Panc1 (cell line): Measurements from ENCODE around the gene PILRA. TPM values are rescaled to one million over a fixed set of nuclear protein-coding genes. Genes with fewer than 3 reads are reported as not detected.

Experiments used
- ATAC-seq: fragments of 200-7000 bp; cut with Tn5 transposase; 2 replicates; pipeline ENCODE4 v1.9.1; 2020; ENCODE audit warnings: mild to moderate bottlenecking, moderate library complexity
- BruUV-seq: library from RNA; stranded (reverse); fragments of 400-500 nt; replicated peaks from 2 replicates; lab custom pipeline; 2021; lab: Mats Ljungman, UMichigan
- CTCF ChIA-PET: fragments of 300-600 bp; sonication (Branson Sonifier 250); formaldehyde crosslinking; loops from one replicate; lab custom pipeline; 2022; ENCODE audit warnings: antibody characterized with exemption; lab: Charles Lee
- POLR2A ChIA-PET: fragments of 300-600 bp; sonication (Branson Sonifier 250); formaldehyde crosslinking; loops from one replicate; lab custom pipeline; 2022; ENCODE audit warnings: antibody characterized with exemption; lab: Charles Lee
- DNase-seq: peaks from one replicate; pipeline ENCODE4 v3.0.0-alpha.2; 2010; ENCODE audit warnings: low read depth, low spot score
- H3K27ac ChIP-seq: 2 replicates; pipeline ENCODE4 v1.5.1; 2011; ENCODE audit warnings: mild to moderate bottlenecking, low read length, inconsistent platforms
- H3K27me3 ChIP-seq: fragments of 200-500 bp; sonication (Bioruptor generic); 2 replicates; pipeline ENCODE4 v1.6.0; 2014; ENCODE audit warnings: low read length, inconsistent platforms; ENCODE audit not compliant: control insufficient read depth, insufficient read depth
- H3K36me3 ChIP-seq: fragments of 200-500 bp; sonication (Bioruptor generic); 2 replicates; pipeline ENCODE4 v1.5.1; 2014; ENCODE audit warnings: inconsistent platforms, mild to moderate bottlenecking, low read length, moderate library complexity; ENCODE audit not compliant: control insufficient read depth, insufficient read depth
- H3K4me1 ChIP-seq: 2 replicates; pipeline ENCODE4 v1.5.1; 2011; ENCODE audit warnings: inconsistent platforms, mild to moderate bottlenecking, low read length, moderate library complexity; ENCODE audit not compliant: control insufficient read depth, insufficient read depth
- H3K4me3 ChIP-seq, 2 experiments: 2 replicates each; pipeline ENCODE4 v1.5.1; 2011 to 2012; ENCODE audit warnings: low read depth in 2 of 2, low read length in 2 of 2, mild to moderate bottlenecking in 2 of 2, inconsistent platforms in 1 of 2, moderate library complexity in 1 of 2
- H3K9me3 ChIP-seq: fragments of 200-500 bp; sonication (Bioruptor generic); 2 replicates; pipeline ENCODE4 v1.5.1; 2014; ENCODE audit warnings: low read depth, mild to moderate bottlenecking, inconsistent platforms, low read length, moderate library complexity; ENCODE audit not compliant: control insufficient read depth, insufficient read depth
- CTCF ChIP-seq: fragments of 450-650 bp; IDR thresholded peaks from 2 replicates; pipeline ENCODE4 v1.5.1; 2017; ENCODE audit warnings: mild to moderate bottlenecking
- POLR2AphosphoS5 ChIP-seq: IDR thresholded peaks from 2 replicates; pipeline ENCODE4 v1.6.1; 2012; ENCODE audit warnings: mild to moderate bottlenecking, low read depth, low read length, moderate library complexity
- REST ChIP-seq, 2 experiments: IDR thresholded peaks; 2 replicates each; pipeline ENCODE4 v1.6.1; 2011 to 2012; ENCODE audit warnings: low read depth in 2 of 2, control low read depth in 1 of 2, low read length in 1 of 2, mild to moderate bottlenecking in 1 of 2, moderate library complexity in 1 of 2; ENCODE audit not compliant: insufficient read depth in 1 of 2
- SIN3A ChIP-seq: IDR thresholded peaks from 2 replicates; pipeline ENCODE4 v1.6.1; 2012; ENCODE audit warnings: low read depth, mild to moderate bottlenecking, low read length, moderate library complexity, borderline replicate concordance; ENCODE audit not compliant: insufficient read depth
- TCF7L2 ChIP-seq: IDR thresholded peaks from 2 replicates; pipeline ENCODE4 v1.6.1; 2011; ENCODE audit warnings: mild to moderate bottlenecking, low read depth, low read length, inconsistent platforms
- in situ Hi-C: cut with HindIII; loops from 2 replicates; pipeline ENCODE4 v1.10.0; 2016; ENCODE audit warnings: low sequenced_read_pairs, low pct_unique_long_range_greater_than_20kb
- intact Hi-C: fragments of 100-400 bp; cut with micrococcal nuclease; formaldehyde crosslinking; loops from one replicate; pipeline ENCODE4 v1.10.0; 2022; ENCODE audit not compliant: unreplicated experiment
- total RNA-seq: library from RNA; stranded (reverse); gene quantifications from one replicate; pipeline ENCODE4 v1.2.1, GENCODE V29; 2021; ENCODE audit not compliant: unreplicated experiment

PILRA gene
- total RNA-seq, 1 experiment from 2014 or later = 4.8 TPM

GRCh38 chr7:100419660-100420226 is 46.5 kb downstream of the PILRA start:
- CTCF ChIA-PET = no interaction called here
- no TSS peak for BruUV-seq
- no peak overlapping the region for H3K27ac ChIP-seq
- no peaks in the 10 kb centered on the region for H3K36me3 ChIP-seq
- no peak for TF ChIP-seq TCF7L2
- no peak for TF ChIP-seq REST (IDR thresholded peaks at IDR 0.05; ENCODE audit: insufficient read depth in 1 of 2, low read depth in 2 of 2, low read length in 1 of 2)
- no peak for TF ChIP-seq SIN3A
- no peak for TF ChIP-seq POLR2AphosphoS5
- TF ChIP-seq CTCF = no peak
- peaks cover 7% of the 10 kb centered on the region; the same call in 1 of the 2 replicates for H3K4me1 ChIP-seq
- no peaks in the 10 kb centered on the region for H3K9me3 ChIP-seq
- intact Hi-C loops (no loop called here), in situ Hi-C loops (no loop called here)
- no peak for ATAC-seq
- POLR2A ChIA-PET = no interaction called here
- no peak overlapping the region for H3K4me3 ChIP-seq
- no peaks in the 10 kb centered on the region for H3K27me3 ChIP-seq
- DNase-seq = no peak

DNA sequence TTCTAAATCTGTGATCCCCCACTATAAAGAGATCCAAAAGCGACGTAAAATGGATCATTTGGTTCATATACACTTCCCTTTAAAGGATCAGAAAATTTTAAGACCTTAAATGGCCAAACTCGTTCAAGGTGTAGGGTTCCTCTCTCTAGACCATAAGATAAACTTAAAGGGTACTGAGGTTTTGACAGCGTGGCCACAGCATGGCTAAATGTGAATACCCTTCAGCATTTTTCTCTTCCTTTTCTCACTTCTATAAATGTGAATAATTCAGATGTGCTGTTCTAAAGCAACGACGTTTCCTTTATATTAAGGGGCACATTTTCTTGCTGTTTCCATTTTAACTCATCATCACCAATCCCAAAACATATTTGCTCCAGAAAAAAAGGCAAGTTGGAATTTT is 50.0 kb downstream of the PILRA start:
- Histone ChIP-seq H3K27me3 (no peaks in the 10 kb centered on the region), H3K4me1 (peaks cover 12% of the 10 kb centered on the region), H3K9me3 (no peaks in the 10 kb centered on the region), H3K4me3 (no peak overlapping the region), H3K36me3 (no peaks in the 10 kb centered on the region), H3K27ac (no peak overlapping the region)
- in situ Hi-C loops = no loop called here
- DNase-seq (no peak), ATAC-seq (no peak)
- ChIA-PET POLR2A (no interaction called here), CTCF (no interaction called here)
- TF ChIP-seq POLR2AphosphoS5 (no peak), SIN3A (no peak), CTCF (no peak), REST (IDR thresholded peaks at IDR 0.05; ENCODE audit: insufficient read depth in 1 of 2, low read depth in 2 of 2, low read length in 1 of 2) (no peak), TCF7L2 (no peak)
- intact Hi-C loops = no loop called here
- no TSS peak for BruUV-seq
